Lower leg skin (tissue), 3 donors: Measurements from ENCODE around the gene CHL1.
"Not testable (repeated sequence)": the region's sequence is repeated elsewhere in the genome, so short reads cannot be mapped to it uniquely, and the experiment has no call there.

Source experiments
- CTCF ChIP-seq, 3 donors: fragments of 450-650 bp; IDR thresholded peaks; one replicate each; pipeline ENCODE4 v1.5.1; 2016; ENCODE audit warnings: antibody characterized with exemption in 3 of 3, mild to moderate bottlenecking in 3 of 3, moderate library complexity in 2 of 3
- POLR2A ChIP-seq, 2 donors: fragments of 450-650 bp; IDR thresholded peaks; one replicate each; pipeline ENCODE4 v1.6.1; 2016 to 2017; ENCODE audit warnings: antibody characterized with exemption in 2 of 2, mild to moderate bottlenecking in 1 of 2, moderate library complexity in 1 of 2

GRCh38 chr3:366253-366652, 169.7 kb downstream of the CHL1 start:
- TF ChIP-seq CTCF, POLR2A (IDR thresholded peaks at IDR 0.05): not testable (repeated sequence)
